Activated CD4-positive, alpha-beta T cell treated with anti-CD3 and anti-CD28 coated beads for 1 hour (primary cell): ENCODE data around the gene FAM236D.
"Not testable (repeated sequence)": the region's sequence is repeated elsewhere in the genome, so short reads cannot be mapped to it uniquely, and the experiment has no call there.

ENCODE experiments used
- DNase-seq: peaks from one replicate; pipeline ENCODE4 v3.0.0-alpha.2; 2020

FAM236D gene

DNA sequence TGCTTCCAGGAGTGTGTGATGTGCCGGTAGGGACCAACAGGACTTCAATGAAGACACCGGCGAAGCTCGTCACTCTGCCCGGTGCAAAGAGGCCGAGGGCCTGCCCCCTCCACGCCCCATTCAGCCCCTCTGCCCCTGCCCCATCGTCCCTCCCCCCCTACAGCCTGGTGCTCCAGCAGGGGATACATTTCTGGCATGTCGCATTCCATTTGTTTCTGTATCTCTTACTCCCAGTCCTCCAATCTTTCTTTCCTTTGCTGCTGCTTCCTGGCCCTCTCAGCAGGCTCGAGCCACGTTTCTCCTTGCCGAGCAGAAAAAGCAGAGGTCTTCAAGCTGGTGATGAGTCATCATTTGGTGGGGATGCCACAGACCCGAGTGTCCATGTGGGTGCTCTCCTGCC, at the start of gene FAM236D:
Gene FAM236D (minus strand): TSS at position 101 of the 400 bp plus-strand sequence. CDS start 100 bp downstream, at position 1.
- not testable (repeated sequence) for DNase-seq

DNA sequence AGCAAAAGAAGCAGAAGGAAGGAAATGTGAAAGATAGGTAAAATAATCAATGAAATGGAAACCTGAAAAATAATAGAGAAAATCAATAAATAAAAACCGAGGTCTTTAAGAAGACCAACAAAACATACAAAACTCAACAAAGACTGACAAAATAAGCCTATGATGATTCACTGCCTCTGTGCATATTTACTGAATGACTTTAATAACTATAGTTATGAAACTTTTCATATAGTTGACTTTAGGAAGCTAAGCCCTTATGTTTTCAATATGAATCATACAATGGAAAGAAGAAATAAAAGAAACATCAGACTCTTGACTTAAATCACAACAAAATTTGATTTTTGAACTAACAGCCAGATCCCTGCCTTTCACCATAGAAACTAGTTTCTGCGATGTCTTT, 29.5 kb upstream of the FAM236D start:
- not testable (repeated sequence) for DNase-seq

DNA sequence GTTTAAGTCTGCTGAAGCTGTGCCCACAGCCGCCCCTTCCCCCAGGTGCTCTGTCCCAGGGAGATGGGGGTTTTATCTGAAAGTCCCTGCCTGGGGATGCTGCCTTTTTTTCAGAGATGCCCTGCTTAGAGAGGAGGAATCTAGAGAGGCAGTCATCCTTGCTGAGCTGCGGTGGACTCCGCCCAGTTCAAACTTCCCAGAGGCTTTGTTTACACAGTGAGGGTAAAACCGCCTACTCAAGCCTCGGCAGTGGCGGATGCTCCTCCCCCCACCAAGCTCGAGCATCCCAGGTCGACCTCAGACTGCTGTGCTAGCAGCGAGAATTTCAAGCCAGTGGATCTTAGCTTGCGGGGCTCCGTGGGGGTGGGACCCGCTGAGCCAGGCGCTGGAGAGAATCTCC, 22.7 kb upstream of the FAM236D start:
- not testable (repeated sequence) for DNase-seq

DNA sequence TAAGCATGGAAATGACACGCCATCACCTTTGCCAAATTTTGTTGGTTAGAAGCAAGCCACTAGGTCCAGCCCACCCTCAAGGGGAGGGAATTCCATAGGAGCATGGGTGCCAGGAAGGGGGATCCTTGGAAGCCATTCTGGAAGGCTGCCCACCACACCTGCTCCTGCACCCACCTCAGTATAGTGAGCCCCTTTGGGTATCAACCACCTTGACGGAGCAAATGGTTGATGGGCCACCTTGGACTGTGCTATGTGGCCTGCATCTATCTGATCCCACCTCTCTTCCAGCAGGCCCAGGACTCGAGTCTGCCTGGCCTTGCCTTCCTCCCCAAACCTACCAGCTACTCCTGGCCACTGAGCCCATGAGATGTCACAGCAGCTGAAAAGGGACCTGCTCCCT, 17.6 kb downstream of the FAM236D start:
- not testable (repeated sequence) for DNase-seq

DNA sequence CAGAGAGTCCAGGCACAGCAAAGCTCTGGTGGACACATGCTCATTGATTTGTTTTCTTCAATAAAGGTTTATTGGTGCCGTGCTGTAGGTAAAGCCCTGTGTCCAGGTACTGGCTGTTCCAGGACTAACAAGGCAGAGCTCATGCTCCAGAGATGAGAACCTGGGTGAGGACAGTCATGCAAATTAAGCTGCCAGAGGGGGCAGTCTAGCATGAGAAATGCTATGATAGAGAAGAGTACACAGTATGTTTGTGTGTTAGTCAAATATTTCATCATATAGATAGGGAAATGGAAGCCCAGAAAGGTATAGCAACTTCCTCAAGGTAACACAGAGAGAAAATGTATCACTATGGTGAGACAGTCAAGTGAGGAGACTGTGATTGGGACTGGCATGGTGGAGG, 19.9 kb downstream of the FAM236D start:
- not testable (repeated sequence) for DNase-seq

DNA sequence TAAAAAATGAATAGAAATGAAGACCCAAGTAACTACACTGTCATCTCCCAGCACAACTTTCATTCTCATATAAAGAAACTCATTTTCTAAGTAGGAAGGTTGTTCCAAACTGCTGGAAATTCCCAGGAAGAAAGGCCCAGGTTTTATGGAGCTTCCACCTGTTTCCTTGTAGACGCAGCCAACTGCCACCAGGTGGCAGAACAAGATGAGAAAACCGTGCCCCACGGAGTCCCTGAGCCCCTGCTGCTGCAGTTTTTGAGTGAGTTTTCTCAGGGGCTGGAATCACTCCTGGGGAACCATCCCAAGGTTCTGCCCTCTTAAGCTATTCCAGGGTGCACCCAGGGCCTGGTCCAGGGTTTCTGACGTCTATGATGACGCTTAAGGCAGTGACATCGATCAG, 24.0 kb downstream of the FAM236D start:
- not testable (repeated sequence) for DNase-seq

DNA sequence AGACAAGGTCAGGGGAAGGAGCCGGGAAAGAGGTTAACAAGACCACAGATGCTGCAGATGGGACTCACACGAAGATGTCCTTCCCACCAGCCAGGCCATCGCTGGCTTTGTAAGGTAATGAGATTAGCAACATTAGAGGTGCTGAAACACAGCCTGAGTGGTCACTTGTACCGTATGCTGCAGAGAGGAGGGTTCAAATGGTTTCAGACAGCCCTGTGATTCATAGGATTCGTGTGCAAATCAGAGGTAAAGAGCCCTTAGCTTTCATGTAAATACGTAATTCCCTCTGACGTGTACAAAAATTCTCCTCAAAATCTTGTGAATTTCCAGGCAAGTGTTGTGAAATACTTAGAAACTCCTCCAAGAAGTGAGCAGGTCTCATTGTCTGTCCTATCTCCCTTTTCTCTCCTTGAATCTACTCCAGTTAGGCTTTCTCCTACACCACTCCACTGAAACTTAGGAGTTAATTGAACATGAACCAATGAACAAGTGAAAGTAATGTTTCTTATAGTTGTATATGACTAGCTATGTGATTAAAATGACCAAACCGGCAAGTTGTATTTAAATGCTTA, 24.6 kb downstream of the FAM236D start:
- not testable (repeated sequence) for DNase-seq

DNA sequence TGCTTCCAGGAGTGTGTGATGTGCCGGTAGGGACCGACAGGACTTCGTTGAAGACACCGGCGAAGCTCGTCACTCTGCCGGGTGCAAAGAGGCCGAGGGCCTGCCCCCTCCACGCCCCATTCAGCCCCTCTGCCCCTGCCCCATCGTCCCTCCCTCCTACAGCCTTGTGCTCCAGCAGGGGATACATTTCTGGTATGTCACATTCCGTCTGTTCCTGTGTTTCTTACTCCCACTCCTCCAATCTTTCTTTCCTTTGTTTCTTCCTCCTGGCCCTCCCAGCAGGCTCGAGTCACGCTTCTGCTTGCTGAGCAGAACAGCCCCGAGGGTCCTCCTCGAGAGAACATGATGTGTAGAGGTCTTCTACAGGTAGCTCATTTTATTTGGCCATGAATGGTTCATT, 25.4 kb downstream of the FAM236D start, which contains the start of gene FAM236B:
Gene FAM236B (minus strand): TSS at position 101 of the 400 bp plus-strand sequence. CDS start 100 bp downstream, at position 1.
- DNase-seq: not testable (repeated sequence)

DNA sequence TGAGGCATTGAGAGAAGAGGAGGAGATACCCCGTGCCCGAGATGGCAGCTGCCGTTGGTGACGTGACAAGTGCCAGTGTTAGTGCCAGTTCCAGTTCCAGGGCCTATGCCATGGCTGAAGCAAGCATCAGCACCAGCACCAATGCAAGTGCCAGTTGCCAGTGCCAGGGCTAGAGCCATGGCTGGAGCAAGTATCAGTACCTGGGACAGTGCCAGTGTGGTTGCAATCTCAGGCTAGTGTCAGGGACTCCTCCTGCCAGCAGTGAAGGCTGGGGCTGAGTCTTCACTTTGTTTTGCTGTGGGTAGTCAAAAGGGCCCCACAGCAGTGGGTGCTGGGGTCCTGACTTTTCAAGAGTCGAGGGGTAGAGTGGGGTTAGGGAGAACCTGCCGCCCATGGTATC, 29.9 kb downstream of the FAM236D start:
- not testable (repeated sequence) for DNase-seq

DNA sequence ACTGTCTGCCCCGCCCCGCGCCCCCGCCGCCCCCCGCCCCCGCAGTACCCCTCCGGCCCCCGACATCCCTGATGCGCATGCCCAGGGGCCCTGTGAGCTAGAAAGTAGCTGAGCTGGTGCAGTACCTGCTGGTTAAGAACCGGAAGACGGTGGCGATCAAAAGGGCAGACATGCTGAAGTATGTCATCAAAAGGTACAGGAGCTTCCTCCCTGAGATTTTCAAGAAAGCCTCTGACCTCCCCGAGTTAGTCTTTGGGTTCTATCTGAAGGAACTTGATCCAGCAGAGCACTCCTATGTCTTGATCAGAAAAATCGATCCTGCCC, 30.6 kb downstream of the FAM236D start:
- DNase-seq: not testable (repeated sequence)

DNA sequence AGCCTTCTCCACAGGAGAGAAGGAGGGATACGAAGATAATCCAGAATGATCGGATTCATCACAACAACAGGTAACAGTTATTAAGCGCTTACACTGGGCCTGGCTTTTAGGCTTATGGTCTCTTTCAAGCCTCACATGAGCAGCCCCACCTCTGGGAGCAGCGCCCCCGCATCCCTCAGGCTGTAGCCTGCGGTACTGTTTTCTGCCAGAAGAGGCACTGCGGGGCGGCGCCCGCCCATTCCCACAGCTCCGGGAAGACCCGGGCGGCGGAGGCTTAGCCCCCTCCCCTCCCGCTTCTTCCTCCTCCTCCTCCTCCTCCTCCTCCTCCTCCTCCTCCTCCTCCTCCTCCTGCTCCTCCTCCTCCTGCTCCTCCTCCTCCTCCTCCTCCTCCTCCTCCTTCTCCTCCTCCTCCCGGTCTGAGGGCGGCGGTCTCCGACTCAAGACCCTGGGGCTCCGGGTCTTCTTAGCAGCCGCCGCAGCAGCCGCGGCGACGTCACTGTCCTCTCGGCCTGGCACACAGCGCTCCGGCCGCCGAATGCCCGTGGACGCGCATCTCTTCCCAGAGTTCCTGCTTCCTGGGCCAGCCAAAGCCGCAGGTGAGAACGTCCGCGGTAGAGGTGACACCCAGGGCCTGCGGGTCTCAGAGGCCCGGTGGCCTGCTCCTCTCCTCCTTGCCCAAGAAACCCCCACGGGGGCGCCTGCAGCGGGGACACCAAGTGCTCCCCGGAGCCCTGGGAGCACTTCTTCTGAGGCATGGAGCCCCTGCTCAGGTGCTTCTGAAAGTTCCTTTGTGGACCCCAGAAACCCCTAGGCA, 31.1 kb downstream of the FAM236D start, which contains the start of gene DMRTC1B:
Gene DMRTC1B (plus strand): TSS at position 238 of the 814 bp plus-strand sequence. CDS start 68,246 bp downstream, outside the sequence.
- not testable (repeated sequence) for DNase-seq

DNA sequence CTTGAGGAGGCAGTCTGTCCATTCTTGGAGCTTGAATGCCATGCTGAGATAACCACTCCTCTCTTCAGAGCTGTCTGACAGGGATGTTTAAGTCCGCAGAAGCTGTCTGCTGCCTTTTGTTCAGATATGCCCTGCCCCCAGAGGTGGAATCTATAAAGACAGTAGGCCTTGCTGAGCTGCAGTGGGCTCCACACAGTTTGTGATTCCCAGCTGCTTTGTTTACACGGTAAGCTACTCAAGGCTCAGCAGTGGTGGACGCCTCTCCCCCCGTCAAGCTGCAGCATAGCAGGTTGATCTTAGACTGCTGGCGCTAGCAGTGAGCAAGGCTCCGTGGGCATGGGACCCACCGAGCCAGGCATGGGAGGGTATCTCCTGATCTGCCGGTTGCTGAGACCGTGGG, 47.6 kb downstream of the FAM236D start:
- not testable (repeated sequence) for DNase-seq
